SK-N-SH (cell line): ENCODE measurements around the gene PACSIN3. TPM values are rescaled to one million over a fixed set of nuclear protein-coding genes. Genes with fewer than 3 reads are reported as not detected.

ENCODE experiments used
- CTCF ChIA-PET: fragments of 300-600, 350-600 bp; formaldehyde crosslinking; extraction: SDS; loops from one replicate; lab custom pipeline; 2021; lab: Yijun Ruan, JAX
- POLR2A ChIA-PET: fragments of 350-600 bp; sonication (Branson Sonifier 250); formaldehyde crosslinking; extraction: SDS; loops from one replicate; lab custom pipeline; 2020; ENCODE audit warnings: antibody characterized with exemption, inconsistent platforms; lab: Yijun Ruan, JAX
- DNase-seq: peaks from one replicate; pipeline ENCODE4 v3.0.0; 2012
- H2AFZ ChIP-seq: fragments of 200-600 bp; sonication (generic); 2 replicates; pipeline ENCODE4 v1.8.1; 2016; ENCODE audit warnings: antibody characterized with exemption, mild to moderate bottlenecking, low read depth
- H3F3A ChIP-seq: fragments of 200-600 bp; sonication (generic); replicated peaks from 2 replicates; pipeline ENCODE3; 2016; ENCODE audit warnings: antibody characterized with exemption, mild to moderate bottlenecking; ENCODE audit not compliant: insufficient read depth
- H3K27ac ChIP-seq, 2 experiments: fragments of 200-500 bp in 1 of 2; fragments of 200-600 bp in 1 of 2; sonication (Bioruptor generic) in 1 of 2; sonication (generic), shearing (Covaris generic) in 1 of 2; 2 replicates each; pipeline versions ENCODE4 v1.5.1 to v1.6.1; 2014 to 2016; ENCODE audit warnings: low read depth in 2 of 2, inconsistent platforms in 1 of 2, low read length in 1 of 2, mild to moderate bottlenecking in 1 of 2, mixed read lengths in 1 of 2
- H3K27me3 ChIP-seq: fragments of 200-600 bp; sonication (generic), shearing (Covaris generic); 2 replicates; pipeline ENCODE4 v1.6.1; 2016; ENCODE audit warnings: mixed run types; ENCODE audit not compliant: insufficient read depth
- H3K36me3 ChIP-seq, 2 experiments: fragments of 200-500 bp in 1 of 2; fragments of 200-600 bp in 1 of 2; sonication (Bioruptor generic) in 1 of 2; sonication (generic) in 1 of 2; replicated peaks in 1 of 2; 2 replicates each; pipeline versions ENCODE3 to v1.5.1; 2014 to 2016; ENCODE audit warnings: low read length in 1 of 2, mild to moderate bottlenecking in 1 of 2; ENCODE audit not compliant: insufficient read depth in 2 of 2, control insufficient read depth in 1 of 2
- H3K4me1 ChIP-seq, 2 experiments: fragments of 200-500 bp in 1 of 2; fragments of 200-600 bp in 1 of 2; sonication (Bioruptor generic) in 1 of 2; sonication (generic), shearing (Covaris generic) in 1 of 2; 2 replicates each; pipeline versions ENCODE4 v1.5.1 to v1.6.1; 2014 to 2016; ENCODE audit warnings: low read depth in 1 of 2, low read length in 1 of 2, mixed run types in 1 of 2; ENCODE audit not compliant: insufficient read depth in 2 of 2, control insufficient read depth in 1 of 2
- H3K4me2 ChIP-seq: fragments of 200-600 bp; sonication (generic), shearing (Covaris generic); 2 replicates; pipeline ENCODE4 v1.6.1; 2017; ENCODE audit warnings: mixed run types
- H3K4me3 ChIP-seq, 2 experiments: fragments of 200-500 bp in 1 of 2; fragments of 200-600 bp in 1 of 2; sonication (Bioruptor generic) in 1 of 2; sonication (generic), shearing (Covaris generic) in 1 of 2; 2 replicates each; pipeline versions ENCODE4 v1.5.1 to v1.8.1; 2014 to 2016; ENCODE audit warnings: low read depth in 2 of 2, inconsistent platforms in 1 of 2, low read length in 1 of 2, mild to moderate bottlenecking in 1 of 2, mixed read lengths in 1 of 2, moderate library complexity in 1 of 2
- H3K79me2 ChIP-seq: fragments of 200-600 bp; sonication (generic); 2 replicates; pipeline ENCODE4 v1.8.1; 2017; ENCODE audit warnings: mild to moderate bottlenecking; ENCODE audit not compliant: insufficient read depth
- H3K9ac ChIP-seq: fragments of 200-600 bp; sonication (generic); 2 replicates; pipeline ENCODE4 v1.6.1; 2017; ENCODE audit warnings: mixed run types
- H3K9me2 ChIP-seq: fragments of 200-600 bp; sonication (generic); 2 replicates; pipeline ENCODE4 v1.6.1; 2017; ENCODE audit warnings: mixed run types
- H3K9me3 ChIP-seq: fragments of 200-600 bp; sonication (generic); 2 replicates; pipeline ENCODE4 v1.6.1; 2017; ENCODE audit warnings: mixed run types, mild to moderate bottlenecking, moderate library complexity
- H4K20me1 ChIP-seq: fragments of 200-600 bp; sonication (generic); 2 replicates; pipeline ENCODE4 v1.6.1; 2017; ENCODE audit warnings: mild to moderate bottlenecking, mixed run types; ENCODE audit not compliant: insufficient read depth
- CHD2 ChIP-seq: fragments of 150-350 bp; IDR thresholded peaks from 2 replicates; pipeline ENCODE4 v1.6.1; 2018; ENCODE audit warnings: low read length; ENCODE audit not compliant: partially characterized antibody
- CTCF ChIP-seq: fragments of 200-600 bp; sonication (generic); IDR thresholded peaks from 2 replicates; pipeline ENCODE4 v1.6.1; 2017; ENCODE audit warnings: antibody characterized with exemption, mild to moderate bottlenecking, moderate library complexity
- FOXJ3 ChIP-seq: sonication (generic); formaldehyde crosslinking; IDR thresholded peaks from 2 replicates; pipeline ENCODE4 v1.5.1; 2020; ENCODE audit warnings: mild to moderate bottlenecking, missing genetic modification reagents
- GATA2 ChIP-seq: sonication (generic); formaldehyde crosslinking; IDR thresholded peaks from 2 replicates; pipeline ENCODE4 v1.5.0; 2020; ENCODE audit warnings: mild to moderate bottlenecking, missing genetic modification reagents
- MEF2A ChIP-seq: IDR thresholded peaks from 2 replicates; pipeline ENCODE4 v1.4.0; 2012; ENCODE audit warnings: low read depth, borderline replicate concordance
- MXI1 ChIP-seq: IDR thresholded peaks from 2 replicates; pipeline ENCODE4 v1.6.1; 2012; ENCODE audit warnings: mild to moderate bottlenecking, low read depth, low read length, improper control_type of control experiment
- NFIC ChIP-seq: IDR thresholded peaks from 2 replicates; pipeline ENCODE4 v1.4.0; 2012; ENCODE audit warnings: borderline replicate concordance
- NRF1 ChIP-seq: IDR thresholded peaks from 2 replicates; pipeline ENCODE4 v1.6.1; 2012; ENCODE audit warnings: low read depth, mild to moderate bottlenecking, low read length
- POLR2AphosphoS5 ChIP-seq: IDR thresholded peaks from 2 replicates; pipeline ENCODE4 v1.6.1; 2012; ENCODE audit warnings: low read depth, low read length
- RAD21 ChIP-seq: IDR thresholded peaks from 2 replicates; pipeline ENCODE4 v1.6.1; 2012; ENCODE audit warnings: mild to moderate bottlenecking, low read length
- RCOR1 ChIP-seq: fragments of 150-350 bp; IDR thresholded peaks from 2 replicates; pipeline ENCODE4 v1.6.1; 2017; ENCODE audit warnings: antibody characterized with exemption, low read length
- SIN3A ChIP-seq: IDR thresholded peaks from 2 replicates; pipeline ENCODE4 v1.6.1; 2012; ENCODE audit warnings: low read depth, mild to moderate bottlenecking, low read length, moderate library complexity, borderline replicate concordance
- SMC3 ChIP-seq: IDR thresholded peaks from 2 replicates; pipeline ENCODE4 v1.6.1; 2012; ENCODE audit warnings: low read depth, low read length, improper control_type of control experiment
- TAF1 ChIP-seq: IDR thresholded peaks from 2 replicates; pipeline ENCODE4 v1.6.1; 2012; ENCODE audit warnings: low read depth, mild to moderate bottlenecking, low read length, moderate library complexity, borderline replicate concordance
- TCF12 ChIP-seq: IDR thresholded peaks from 2 replicates; pipeline ENCODE4 v1.4.0; 2012
- WGBS: methylation state at CpG from one replicate; pipeline ENCODE4 v1.1.6; 2017; ENCODE audit warnings: low lambda C conversion rate; 5-methylcytosine and 5-hydroxymethylcytosine counted together
- polyA plus RNA-seq, 3 experiments: library from polyadenylated mRNA; depleted of rRNA; stranded (reverse); fragments of >200 nt; gene quantifications; 2 replicates each; pipeline ENCODE4 v1.2.3, GENCODE V29; 2012

Gene PACSIN3
- polyA plus RNA-seq, 1 of the 3 experiments (the other 2 are of a cell fraction): 31.1 TPM

GRCh38 chr11:47152953-47153950 is 33.0 kb downstream of the PACSIN3 start:
- Histone ChIP-seq H3K27ac (peak overlapping the region; percentile 49 to 66), H3K36me3 (peaks cover 0 to 14% of the 10 kb centered on the region in 2 experiments), H3K79me2 (no peaks in the 10 kb centered on the region), H3K4me2 (peak overlapping the region; percentile 4; the same call in 1 of the 2 replicates), H3K9me3 (no peaks in the 10 kb centered on the region), H3K4me1 (peaks cover 20 to 22% of the 10 kb centered on the region in 2 experiments; a peak in 2 of 4 replicates), H4K20me1 (no peaks in the 10 kb centered on the region; the same call in 1 of the 2 replicates), H3K9ac (peak overlapping the region; percentile 6; the same call in 1 of the 2 replicates), H3K9me2 (no peaks in the 10 kb centered on the region), H3F3A (peaks cover 19% of the 10 kb centered on the region), H2AFZ (no peak overlapping the region), H3K4me3 (peak overlapping the region in 1 of 2 experiments; percentile 39; a peak in 1 of 4 replicates), H3K27me3 (no peaks in the 10 kb centered on the region)
- ChIA-PET CTCF (interaction anchor here (0.6 to 7.3 kb wide), 88 partner anchors 8 to 381 kb away, joined by 3 to 170 read pairs (median 6); partner anchors contain the start of genes ACP2, ARFGAP2, CKAP5 and CSTPP1), POLR2A (interaction anchor here (0.6 to 1.2 kb wide), 3 partner anchors 119 to 266 kb away, joined by 3 to 4 read pairs (median 4); partner anchors contain the start of gene CSTPP1)
- TF ChIP-seq TAF1: no peak
- no peak for TF ChIP-seq NRF1
- TF ChIP-seq RAD21: peak; percentile 99
- peak; percentile 98 for TF ChIP-seq CTCF
- no peak for TF ChIP-seq TCF12
- peak; percentile 23; the same call in 1 of the 2 replicates for TF ChIP-seq RCOR1
- no peak for TF ChIP-seq CHD2
- no peak for TF ChIP-seq POLR2AphosphoS5
- TF ChIP-seq SIN3A: no peak
- peak; percentile 45; the same call in 1 of the 2 replicates for TF ChIP-seq NFIC
- no peak for TF ChIP-seq GATA2 (CRISPR knock-in tag)
- 0 out of 2 replicates have a peak, but pooled peaks have one; percentile 45 for TF ChIP-seq MXI1
- no peak for TF ChIP-seq MEF2A
- peak; percentile 97 for TF ChIP-seq SMC3
- no peak for TF ChIP-seq FOXJ3 (CRISPR knock-in tag)
- WGBS: 40% methylated on average over 9 of the region's 11 CpGs
- peak; percentile 89 for DNase-seq
